GM19395 (cell line): ENCODE measurements around the gene LDLRAD4.
"Not testable (repeated sequence)": the region's sequence is repeated elsewhere in the genome, so short reads cannot be mapped to it uniquely, and the experiment has no call there.

Experiments
- ATAC-seq: cut with Tn5 transposase; IDR thresholded peaks from one replicate; pipeline ENCODE4 v1.9.1; 2021; ENCODE audit warnings: mild to moderate bottlenecking, moderate library complexity; ENCODE audit not compliant: unreplicated experiment

LDLRAD4 gene

DNA sequence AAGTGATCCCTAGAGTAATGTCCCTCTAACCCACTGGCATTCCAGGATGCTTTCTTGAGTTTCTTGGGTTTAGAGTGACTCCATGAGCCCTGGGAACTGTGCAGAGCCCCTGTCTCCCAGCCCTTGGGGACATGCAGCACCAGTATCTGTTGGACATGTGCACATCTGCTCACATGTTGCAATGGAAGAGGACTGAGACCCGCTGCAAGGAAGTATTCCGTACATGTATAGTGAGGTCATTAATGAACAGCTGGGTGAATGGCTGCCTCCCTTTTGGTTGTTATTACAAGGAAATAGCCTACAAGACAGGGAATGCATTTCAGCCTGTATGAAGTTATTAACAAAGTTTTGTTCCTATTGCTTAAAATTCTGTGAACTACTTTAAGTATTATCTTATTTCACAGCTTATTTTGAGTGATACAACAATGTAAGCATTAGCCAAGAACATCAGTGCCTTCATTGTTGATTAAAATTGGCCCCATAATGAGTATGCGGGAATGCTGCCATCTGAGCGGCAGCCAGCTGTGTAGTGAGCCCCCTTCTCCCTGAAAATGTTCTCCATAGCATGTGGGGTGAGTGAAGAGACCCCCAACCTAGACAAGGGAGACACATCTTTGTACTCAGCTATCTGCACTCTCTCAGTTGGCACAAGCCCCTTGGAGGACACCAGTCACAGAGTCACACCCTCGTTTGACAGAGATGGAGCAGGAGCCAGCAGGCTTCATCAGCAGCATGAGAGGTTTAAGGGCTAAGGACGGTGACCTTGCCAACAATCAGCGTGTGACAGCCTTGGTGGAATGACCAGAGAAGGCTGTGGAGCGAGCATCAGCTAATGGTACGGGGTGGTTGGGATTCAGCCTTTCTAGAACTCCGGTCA lies 420.4 kb downstream of the LDLRAD4 start:
- no peak for ATAC-seq

GRCh38 chr18:13640266-13640860 lies 421.8 kb downstream of the LDLRAD4 start:
- no peak for ATAC-seq

- ATAC-seq, result no peak
Measured at GRCh38 chr18:13641551-13642439, 423.2 kb downstream of the LDLRAD4 start.

DNA sequence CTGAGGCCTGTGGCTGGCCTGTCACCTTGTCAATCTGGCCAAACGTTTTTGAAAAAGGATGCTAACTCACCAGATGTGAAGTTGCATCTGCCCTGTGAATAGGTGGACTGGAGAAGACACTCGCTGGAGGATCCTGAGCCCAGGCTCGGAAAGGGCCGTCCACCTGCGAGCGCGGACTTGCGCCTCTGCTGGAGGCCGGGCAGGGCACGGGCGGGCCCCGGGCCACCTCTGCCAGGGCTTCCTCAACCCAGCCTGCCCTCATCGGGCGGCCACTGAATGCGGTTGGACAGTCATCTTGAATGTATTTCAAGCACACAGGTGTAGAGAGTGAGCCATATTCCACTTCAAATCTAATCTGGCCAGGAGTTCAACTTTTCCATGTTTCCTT lies 423.9 kb downstream of the LDLRAD4 start:
- no peak for ATAC-seq

DNA sequence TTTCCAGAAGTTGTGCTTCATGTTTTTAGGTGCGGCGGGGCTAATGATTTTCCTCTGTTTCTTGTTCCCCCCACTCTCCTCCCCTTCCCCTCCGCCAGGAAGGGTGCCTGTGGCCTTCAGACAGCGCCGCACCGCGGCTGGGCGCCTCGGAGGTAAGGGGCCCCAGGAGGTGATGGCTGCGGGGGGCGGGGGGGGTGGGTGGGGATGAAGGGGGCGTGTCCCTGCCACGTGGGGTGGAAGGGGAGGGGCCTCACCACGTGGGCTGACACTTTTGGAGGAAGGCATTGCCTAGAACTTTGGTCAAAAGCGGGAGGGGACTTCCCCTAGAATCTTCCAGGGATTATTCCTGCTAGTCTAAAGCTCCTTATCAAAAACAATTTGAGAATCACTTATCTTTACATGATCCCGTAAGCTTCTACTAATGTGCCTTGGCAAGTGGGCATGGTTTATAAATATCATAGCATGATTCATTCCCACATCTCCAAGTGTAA lies 424.7 kb downstream of the LDLRAD4 start:
- ATAC-seq, result no peak

GRCh38 chr18:13645093-13645492 lies 426.5 kb downstream of the LDLRAD4 start:
- no peak for ATAC-seq

DNA sequence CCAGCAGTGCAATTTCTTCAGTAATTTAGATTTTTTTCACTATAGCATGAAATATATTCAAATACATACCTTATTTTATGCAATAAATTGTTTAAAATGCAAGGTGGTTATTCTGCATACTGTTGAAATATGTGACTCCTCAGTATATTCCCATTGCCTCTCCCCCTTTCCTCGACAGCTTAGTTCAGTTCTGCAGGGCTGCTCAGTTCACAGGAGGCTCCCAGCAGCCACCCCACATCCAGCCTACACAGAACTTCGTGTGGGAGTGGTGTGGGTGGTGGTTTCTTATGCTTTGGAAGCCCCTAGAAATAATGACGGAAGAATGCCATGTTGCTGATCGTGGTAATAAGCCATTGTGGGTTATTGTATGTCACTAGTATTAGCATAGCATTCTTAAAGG lies 428.1 kb downstream of the LDLRAD4 start:
- no peak for ATAC-seq

- no peak for ATAC-seq
Measured at GRCh38 chr18:13647761-13648160, 429.2 kb downstream of the LDLRAD4 start.

- no peak for ATAC-seq
Measured at GRCh38 chr18:13649397-13650390, 431.1 kb downstream of the LDLRAD4 start.

GRCh38 chr18:13653746-13654433 lies 435.3 kb downstream of the LDLRAD4 start:
- no peak for ATAC-seq

GRCh38 chr18:13657974-13658373 lies 439.4 kb downstream of the LDLRAD4 start:
- ATAC-seq, result no peak

DNA sequence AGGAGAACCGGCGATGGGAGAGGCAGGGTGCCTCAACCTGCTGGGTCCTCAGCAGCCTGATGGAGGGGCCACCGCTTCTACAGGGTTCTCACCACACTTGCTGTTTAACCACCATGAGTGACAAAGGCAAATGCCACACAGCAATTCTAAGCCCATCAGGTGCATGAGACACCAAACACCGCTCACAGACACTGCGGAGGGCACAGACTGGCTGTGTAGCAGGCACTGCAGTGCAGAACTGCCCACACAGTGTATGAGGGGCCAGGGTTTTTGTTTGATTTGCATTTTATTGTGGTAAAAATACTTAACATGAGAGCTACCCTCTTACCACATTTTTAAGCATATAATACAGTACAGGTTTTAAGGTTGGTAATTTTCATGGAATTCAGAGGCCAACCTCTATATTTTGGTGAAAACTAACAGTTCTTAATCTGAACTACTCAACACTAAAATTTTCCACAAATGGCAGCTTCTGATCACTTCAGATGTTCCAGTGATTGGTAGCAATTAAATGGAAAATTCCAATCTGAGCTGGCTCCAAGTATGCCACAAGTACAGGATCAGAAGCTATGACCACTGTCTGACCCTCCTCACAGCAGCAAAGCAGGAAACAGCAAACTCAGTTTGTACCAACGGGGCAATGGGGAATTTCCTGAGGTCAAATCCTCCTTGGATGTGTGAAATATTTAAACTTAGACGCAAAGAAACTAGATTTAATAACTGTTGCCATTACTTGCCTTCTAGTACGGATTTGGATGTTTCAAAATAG lies 440.1 kb downstream of the LDLRAD4 start:
- no peak for ATAC-seq

DNA sequence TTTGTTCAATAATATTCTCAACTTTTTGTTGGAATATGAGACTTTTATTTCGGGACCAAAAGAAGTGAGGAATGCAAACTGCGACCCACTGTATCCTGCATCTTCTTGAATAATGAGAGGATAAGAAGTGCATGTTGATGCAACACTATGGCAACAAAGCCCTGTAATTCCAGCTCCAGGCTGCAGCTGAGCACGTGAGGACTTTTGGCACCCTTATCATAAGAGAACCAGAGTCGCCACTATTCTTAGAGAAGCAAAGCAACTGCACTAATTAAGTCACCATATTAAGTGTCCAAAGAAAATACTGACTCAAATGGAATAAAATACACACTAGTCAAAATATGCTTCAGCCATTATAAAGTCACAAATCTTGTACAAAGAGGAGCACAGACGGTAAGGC lies 441.9 kb downstream of the LDLRAD4 start:
- ATAC-seq, result no peak

DNA sequence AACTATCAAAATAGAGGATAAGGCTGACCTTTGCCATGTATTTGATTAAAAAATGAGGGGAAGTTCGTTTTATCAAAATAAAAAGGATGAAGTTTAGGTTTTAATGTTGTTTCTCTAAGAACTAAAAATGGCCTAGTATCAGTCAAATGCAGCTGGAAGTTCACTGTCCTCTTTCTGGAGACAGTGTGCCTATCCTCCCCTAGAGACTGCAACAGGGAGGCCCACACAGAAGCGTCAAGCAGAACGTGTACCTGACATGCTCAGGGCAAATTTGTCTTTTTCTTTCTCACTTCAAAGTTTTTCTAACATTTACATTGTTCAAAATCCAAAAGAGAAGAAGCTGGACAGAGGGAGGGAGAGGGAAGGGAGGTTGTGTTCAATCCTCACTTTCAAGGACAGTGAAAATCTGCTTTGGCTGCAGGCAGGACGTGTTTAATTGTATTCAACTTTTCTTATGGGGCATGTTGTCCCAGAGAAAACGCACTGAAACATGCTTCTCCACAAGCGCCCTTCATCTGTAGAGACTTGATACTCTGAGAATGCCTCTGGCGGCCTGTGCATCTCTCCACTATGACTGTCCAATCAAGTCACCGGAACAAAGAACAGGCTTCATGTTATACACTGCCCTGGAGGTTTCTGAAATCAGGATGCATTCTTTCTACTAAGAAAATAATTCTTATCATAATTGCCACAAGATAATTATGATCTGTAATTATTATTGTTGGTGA lies 442.7 kb downstream of the LDLRAD4 start:
- no peak for ATAC-seq

GRCh38 chr18:13661779-13662256 lies 443.3 kb downstream of the LDLRAD4 start:
- ATAC-seq, result no peak

DNA sequence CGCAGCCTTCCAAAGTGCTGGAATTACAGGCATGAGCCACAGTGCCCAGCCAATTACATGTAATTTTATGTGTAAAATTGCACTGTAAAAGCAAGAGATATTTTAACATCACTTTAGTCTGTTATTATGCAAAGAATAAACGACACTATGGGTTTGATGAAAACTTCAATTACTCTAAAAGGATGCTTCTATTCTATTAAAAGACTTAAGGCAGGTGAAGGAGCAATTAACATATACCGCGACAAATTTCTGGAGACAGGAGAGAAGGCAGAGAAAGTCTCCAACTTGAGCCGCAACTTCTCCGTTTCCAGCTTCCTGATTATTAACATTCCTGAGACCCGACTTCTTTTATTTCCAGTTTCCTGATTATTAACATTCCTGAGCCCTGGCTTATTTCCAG lies 454.1 kb downstream of the LDLRAD4 start:
- ATAC-seq, result no peak

GRCh38 chr18:13676471-13676870 lies 457.9 kb downstream of the LDLRAD4 start:
- no peak for ATAC-seq

- not testable (repeated sequence) for ATAC-seq
Measured at GRCh38 chr18:13677350-13677749, 458.8 kb downstream of the LDLRAD4 start.
